ENCODE results near the gene IL17A.
"Not testable (repeated sequence)": the region's sequence is repeated elsewhere in the genome, so short reads cannot be mapped to it uniquely, and the experiment has no call there.

IL17A gene

DNA sequence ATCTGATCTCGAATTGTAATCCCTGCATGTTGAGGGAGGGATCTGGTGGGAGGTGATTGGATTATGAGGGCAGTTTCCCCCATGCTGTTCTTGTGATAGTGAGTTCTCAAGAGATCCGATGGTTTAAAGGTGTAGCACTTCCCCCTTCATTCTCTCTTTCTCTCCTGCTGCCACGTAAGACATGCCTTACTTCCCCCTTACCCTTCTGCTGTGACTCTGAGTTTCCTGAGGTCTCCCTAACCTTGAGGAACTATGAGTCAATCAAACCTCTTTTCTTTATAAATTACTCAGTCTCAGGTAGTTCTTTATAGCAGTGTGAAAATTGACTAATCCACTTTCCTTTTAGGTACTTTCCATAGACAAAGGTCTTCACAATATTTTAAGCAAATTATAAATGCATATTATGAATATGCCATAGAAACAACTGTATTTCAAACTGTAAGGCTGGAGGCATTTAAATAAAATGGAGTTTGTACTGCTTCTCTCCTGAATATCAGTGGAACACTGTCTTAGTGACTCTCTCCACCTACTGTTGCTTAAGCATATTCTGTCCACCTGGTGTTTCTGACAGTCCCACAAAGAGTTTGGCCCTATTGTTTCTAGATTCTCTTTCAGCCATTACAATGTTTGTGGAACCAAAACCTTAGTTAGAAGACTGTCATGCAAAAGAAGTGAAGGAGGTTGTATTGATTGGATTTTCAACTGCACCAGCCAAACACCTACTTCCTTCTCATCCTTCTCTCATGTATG lies 24.3 kb upstream of the IL17A start:
- no peak for DNase-seq
- in situ Hi-C loops (cut with MboI; ENCODE audit: low pct_unique_long_range_greater_than_20kb, low sequenced_read_pairs) = no loop called here

DNA sequence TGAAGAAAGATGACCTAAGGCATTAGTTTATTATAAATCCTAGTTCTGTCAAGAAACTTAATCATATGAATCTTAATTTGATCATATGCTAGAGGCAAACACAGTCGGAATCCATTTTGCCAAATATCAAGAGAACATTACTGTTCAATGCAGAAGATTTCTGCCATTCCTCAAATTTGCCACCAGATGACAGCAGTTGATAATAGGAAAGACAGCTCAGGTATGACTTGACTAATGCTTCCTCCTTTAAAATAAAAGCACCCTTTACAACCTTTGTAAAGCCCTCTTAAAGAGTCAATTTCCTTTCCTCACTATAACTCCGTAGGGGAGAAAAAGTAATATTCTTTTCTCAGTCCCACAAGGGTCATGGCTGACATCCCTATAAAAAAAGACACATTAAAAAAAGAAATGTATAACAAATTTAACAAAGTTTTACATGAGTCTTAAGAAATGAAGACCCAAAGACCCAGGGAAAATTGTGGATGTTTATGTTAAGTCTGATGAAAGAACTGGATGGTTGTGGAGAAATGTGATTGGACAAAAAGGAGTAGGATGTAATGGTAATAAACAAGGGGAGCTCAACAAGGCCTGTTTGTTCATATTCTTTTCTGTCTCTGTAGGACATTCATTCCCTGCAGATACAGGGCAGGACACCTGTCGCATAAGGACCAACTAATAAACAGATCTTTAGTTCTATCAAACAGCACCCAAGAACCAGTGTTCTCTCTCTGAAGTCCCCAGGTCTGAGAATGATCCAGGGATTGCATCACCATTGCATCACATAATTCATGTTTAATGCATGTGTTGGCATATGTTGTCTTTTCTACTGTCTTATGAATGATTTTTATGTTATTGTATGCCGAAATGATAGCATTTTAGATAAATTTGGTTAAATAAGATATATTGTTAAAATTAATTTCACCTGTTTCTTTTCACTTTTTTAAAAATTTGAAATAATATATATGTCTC lies 23.0 kb upstream of the IL17A start:
- peak; percentile 29 for DNase-seq
- in situ Hi-C loops (cut with MboI; ENCODE audit: low pct_unique_long_range_greater_than_20kb, low sequenced_read_pairs) = no loop called here

DNA sequence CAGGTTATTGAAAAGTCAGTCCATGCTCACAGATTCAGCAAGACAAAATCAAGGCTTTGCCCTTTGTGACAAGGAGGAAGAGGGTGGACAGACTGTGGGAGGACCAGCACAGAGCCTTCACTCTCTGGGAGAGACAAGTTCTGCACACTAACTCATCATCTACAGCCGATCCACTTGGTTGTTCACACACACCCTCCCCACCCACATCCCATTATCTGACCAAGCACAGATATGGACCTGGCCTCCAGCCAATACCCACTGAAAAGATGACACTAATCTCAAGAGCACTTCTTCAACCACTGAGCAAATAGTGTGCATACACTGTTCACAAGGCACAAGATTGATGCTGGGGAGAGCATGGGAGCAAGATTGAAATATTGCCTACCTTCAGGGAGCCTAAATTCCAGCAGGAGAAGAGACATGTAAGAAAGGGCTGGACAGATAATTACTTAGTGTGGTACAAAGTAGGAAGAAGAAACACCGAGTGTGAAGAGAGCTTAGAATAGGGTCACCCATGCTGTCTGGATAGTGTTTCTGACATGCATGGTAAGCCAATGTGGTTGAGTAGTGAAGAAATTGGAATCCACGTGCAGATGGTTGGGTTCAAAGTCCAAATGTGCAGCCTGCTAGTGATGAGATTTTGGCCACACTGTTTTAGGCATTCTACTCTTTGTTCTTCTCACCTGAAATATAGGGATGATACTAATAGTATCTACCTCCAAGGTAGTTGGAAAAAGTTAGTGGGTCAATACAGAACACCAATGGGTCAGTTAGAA lies 21.7 kb upstream of the IL17A start:
- in situ Hi-C loops (cut with MboI; ENCODE audit: low pct_unique_long_range_greater_than_20kb, low sequenced_read_pairs) = no loop called here
- DNase-seq = no peak

DNA sequence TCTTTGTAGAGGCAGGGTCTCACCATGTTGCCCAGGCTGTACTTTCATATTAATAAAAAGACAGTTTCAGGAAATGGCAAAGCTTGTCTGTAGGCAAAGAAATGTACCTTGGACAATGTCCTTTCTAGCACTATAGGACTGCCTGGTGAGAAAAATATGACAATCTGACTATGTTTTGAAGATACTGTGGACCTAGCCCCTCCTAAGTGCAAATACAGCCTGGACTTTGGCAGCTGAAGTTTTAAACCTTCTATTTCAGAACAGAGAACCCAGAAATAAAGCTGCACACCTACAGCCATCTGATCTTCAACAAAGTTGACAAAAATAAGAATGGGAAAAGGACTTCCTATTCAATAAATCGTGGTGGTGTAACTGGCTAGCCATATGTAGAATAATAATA lies 18.9 kb upstream of the IL17A start:
- DNase-seq = no peak
- in situ Hi-C loops (cut with MboI; ENCODE audit: low pct_unique_long_range_greater_than_20kb, low sequenced_read_pairs) = no loop called here

DNA sequence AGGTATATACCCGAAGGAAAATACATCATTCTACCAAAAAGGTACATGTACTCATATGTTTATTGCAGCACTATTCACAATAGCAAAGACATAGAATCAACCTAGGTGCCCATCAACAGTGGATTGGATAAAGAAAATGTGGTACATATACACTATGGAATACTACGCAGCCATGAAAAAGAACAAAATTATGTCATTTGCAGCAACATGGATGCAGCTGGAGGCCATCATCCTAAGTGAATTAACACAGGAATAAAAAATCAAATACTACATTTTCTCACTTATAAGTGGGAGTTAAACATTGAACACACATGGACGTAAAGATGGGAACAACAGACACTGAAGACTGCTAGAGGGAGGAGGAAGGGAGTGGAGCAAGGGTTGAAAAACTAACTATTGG lies 17.8 kb upstream of the IL17A start:
- in situ Hi-C loops (cut with MboI; ENCODE audit: low pct_unique_long_range_greater_than_20kb, low sequenced_read_pairs); DNase-seq: not testable (repeated sequence)

DNA sequence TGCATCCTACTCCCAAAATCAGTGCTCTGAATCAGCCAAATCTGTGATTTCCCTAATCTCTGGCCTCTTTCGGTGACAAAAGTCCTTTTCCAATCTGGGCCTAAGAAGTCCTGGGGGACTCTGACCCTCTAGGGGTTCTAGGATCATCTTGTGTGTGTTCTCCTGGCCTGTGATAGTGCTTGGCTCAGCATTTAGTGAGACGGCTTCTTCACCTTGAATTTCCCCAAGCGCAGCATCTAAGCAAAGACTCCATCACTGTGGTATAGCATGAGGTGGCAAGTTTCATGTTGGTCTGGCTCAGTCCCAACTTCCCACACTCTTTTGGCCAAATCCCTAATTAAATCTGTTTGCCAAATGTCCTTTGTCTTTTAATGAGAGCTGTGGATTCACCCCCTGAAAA lies 12.1 kb upstream of the IL17A start:
- in situ Hi-C loops (cut with MboI; ENCODE audit: low pct_unique_long_range_greater_than_20kb, low sequenced_read_pairs) = no loop called here
- no peak for DNase-seq

DNA sequence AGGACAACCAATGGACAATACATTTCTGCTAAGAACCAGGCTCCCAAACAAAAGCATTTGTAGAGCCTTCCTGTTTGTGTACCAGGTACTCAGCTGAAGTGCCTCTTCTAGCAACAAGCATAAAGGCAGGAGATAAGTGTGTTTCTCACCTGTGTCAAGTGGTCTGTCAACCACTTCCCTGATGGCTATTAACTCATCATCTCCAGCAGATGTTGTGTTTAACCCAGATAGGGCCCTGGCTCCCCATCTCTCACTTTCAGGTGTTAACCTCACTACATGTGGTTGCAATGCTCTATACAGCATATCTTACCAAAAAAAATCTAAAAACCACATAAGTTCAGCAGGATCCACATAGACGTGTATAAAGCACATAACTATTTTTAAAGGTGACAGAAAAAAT lies 9.6 kb upstream of the IL17A start:
- in situ Hi-C loops (cut with MboI; ENCODE audit: low pct_unique_long_range_greater_than_20kb, low sequenced_read_pairs) = no loop called here
- DNase-seq = no peak

DNA sequence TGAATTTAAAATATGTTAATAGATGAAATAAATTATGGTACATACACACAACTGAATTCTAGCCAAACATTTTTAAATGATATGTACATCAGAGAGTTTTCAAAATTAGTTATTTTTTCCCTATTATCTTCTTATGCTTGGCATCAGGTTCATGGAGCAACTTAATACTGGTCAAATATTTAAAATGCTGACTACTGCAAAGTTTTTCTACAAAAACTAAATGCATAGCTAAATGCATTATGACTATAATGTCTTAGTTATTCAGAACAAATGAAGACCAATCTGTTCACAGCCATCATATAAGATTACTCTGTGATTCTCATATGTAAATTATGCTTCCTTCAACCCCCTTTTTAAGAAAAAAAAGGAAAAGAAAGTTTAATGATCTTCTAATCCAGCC lies 8.2 kb upstream of the IL17A start:
- in situ Hi-C loops (cut with MboI; ENCODE audit: low pct_unique_long_range_greater_than_20kb, low sequenced_read_pairs) = no loop called here
- no peak for DNase-seq

DNA sequence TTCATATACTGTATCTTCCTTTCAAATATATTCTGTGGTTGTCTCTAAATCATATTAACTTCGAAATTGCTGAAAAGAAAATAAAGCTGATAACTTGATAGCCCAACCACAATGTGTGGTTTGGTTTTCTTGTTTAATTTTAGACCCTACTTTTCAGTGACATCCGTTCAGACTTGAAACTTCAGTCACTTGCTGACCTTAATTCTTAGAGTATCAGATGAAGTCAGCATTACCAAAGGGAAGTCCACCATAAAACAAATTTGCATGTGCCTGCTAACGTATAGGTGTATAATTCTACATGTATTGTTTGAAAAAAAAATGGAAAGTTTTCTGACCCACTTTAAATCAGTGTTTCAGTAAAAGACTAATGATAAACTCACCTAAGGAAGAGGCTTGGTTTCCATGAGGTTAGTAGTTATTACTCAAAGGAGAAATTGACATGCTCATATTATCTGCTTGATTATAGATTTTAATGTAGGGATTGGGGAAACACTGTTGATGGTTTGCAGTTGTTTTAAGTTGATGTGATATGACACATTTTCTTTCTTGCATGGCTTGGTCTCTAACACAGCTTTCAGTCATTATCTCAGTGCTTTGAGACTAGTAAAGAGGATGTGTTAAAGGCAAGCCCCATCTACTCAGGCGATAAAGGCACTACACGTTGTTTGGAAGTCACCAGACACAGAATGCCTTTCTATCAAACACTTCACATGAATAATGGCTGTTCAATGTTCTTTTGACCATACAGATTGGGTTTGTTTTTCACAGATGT lies 5.2 kb upstream of the IL17A start:
- in situ Hi-C loops (cut with MboI; ENCODE audit: low pct_unique_long_range_greater_than_20kb, low sequenced_read_pairs) = no loop called here
- no peak for DNase-seq

DNA sequence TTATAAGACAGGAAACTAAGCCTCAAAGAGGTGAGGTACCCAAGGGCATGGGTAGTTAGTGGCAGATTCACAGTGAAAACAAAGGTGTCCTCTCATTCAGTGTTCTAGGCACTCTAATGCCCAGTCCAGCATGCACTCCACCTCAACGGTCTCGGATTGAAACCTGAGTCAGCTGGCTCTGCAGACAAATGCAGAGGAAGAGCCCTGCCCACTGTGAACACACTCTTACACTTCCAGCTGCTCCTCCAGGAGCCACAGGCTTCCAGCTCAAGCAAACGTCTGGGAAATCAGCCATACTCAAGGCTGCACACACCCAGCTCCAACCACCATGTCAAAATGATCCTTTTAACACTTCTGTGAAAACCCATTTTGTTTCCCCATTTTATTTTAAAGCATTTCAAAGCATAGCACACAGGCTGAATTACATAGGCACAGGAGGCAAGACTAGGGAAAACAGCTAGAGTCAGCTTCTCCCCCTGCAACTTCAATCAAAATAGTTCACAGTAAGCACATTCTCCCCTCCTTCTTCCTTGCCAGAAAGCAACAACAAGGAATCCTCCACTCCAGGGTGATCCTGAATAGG lies 3.0 kb upstream of the IL17A start:
- no peak for DNase-seq
- in situ Hi-C loops (cut with MboI; ENCODE audit: low pct_unique_long_range_greater_than_20kb, low sequenced_read_pairs) = no loop called here

DNA sequence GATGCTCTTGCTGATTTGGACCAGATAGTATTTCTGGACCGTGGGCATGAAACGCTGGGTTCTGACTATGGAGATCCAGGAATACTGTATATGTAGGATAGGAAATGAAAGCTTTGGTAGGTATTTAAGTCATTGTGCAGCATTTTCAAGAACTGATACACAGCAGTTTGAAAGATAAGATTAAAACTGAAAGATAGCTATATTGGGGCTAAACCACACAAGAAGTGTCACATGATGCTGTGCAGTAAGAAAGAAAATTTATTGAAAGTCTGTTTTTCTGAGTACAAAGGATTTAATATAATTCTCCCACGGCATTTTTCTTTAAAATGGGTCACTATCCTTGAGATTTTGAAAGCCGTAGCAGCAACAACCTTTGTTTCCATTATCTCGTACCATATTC lies 305 bp downstream of the IL17A start:
- DNase-seq = no peak
- in situ Hi-C loops (cut with MboI; ENCODE audit: low pct_unique_long_range_greater_than_20kb, low sequenced_read_pairs) = no loop called here

DNA sequence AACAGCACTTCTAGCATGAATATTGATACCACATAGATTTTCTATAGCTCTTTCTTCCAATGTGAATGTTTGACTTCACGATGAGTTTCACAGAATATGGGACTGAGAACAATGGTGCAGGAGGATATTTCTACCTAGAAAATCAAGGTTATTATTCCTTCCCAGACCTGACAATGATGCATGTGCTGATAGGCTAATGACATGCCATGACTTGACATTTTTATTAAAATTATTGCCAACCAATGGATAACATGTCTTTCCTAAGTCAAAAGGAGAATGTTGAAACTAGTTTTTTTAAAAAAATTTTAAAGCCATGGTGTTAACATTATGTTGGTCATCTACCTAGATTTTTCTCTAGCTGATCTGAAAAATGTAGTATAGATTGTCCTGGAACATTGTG lies 923 bp downstream of the IL17A start:
- in situ Hi-C loops (cut with MboI; ENCODE audit: low pct_unique_long_range_greater_than_20kb, low sequenced_read_pairs) = no loop called here

DNA sequence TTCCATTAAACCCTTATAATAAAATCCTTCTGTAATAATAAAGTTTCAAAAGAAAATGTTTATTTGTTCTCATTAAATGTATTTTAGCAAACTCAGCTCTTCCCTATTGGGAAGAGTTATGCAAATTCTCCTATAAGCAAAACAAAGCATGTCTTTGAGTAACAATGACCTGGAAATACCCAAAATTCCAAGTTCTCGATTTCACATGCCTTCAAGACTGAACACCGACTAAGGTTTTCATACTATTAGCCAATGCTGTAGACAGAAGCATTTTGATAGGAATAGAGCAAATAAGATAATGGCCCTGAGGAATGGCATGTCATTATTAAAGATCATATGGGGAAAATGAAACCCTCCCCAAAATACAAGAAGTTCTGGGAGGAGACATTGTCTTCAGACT lies 3.8 kb downstream of the IL17A start:
- in situ Hi-C loops (cut with MboI; ENCODE audit: low pct_unique_long_range_greater_than_20kb, low sequenced_read_pairs) = no loop called here
- DNase-seq = no peak

More for the DNA sequence above, 923 bp downstream of the IL17A start:
- DNase-seq = no peak

DNA sequence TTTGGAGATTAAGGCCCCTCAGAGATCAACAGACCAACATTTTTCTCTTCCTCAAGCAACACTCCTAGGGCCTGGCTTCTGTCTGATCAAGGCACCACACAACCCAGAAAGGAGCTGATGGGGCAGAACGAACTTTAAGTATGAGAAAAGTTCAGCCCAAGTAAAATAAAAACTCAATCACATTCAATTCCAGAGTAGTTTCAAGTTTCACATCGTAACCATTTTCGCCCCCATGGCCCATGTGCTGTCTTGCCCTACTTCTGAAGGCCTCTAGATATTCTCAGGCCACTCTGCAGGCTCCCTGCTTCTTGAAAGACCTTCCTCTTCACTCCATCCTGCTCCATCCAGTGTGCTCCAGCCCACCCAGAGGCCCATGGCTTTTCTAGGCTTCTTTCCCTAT lies 4.2 kb downstream of the IL17A start:
- in situ Hi-C loops (cut with MboI; ENCODE audit: low pct_unique_long_range_greater_than_20kb, low sequenced_read_pairs) = no loop called here
- no peak for DNase-seq

DNA sequence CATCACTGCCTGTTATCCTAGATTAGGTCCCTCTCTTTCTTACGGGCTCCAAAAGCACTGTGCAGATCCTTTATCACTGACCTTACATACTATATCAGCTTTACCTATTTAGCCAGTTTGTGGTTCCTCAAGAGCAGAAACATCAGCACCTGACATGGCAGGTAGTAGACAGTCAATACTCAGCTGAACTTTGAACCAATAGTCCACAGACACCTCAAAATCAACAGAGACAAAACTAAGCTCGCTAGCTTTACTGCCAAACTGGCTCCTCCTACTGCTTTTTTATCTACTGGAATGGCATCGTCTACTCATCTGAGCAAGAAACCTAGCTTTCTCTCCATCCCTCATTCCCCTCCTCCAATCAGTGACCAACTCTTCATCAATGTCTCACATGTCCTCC lies 5.6 kb downstream of the IL17A start:
- in situ Hi-C loops (cut with MboI; ENCODE audit: low pct_unique_long_range_greater_than_20kb, low sequenced_read_pairs) = no loop called here
- no peak for DNase-seq

DNA sequence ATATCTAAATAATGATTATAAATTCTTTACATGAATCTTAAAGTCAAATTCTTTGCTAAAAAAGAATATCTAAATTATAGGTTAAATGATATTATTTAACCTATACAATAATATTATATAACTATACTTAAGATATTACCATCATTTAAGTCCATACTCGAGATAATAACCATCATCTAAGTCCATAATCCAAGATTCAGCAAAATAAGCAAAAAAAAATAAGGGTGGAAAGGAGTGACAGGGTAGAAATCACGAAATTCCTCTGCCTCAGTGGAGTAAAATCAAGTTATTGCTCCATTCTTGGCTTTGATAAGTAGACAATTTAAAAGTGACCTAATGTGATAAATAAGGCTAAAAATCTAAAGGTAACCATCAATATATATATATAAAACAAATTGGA lies 9.7 kb downstream of the IL17A start:
- in situ Hi-C loops (cut with MboI; ENCODE audit: low pct_unique_long_range_greater_than_20kb, low sequenced_read_pairs) = no loop called here
- DNase-seq = no peak

DNA sequence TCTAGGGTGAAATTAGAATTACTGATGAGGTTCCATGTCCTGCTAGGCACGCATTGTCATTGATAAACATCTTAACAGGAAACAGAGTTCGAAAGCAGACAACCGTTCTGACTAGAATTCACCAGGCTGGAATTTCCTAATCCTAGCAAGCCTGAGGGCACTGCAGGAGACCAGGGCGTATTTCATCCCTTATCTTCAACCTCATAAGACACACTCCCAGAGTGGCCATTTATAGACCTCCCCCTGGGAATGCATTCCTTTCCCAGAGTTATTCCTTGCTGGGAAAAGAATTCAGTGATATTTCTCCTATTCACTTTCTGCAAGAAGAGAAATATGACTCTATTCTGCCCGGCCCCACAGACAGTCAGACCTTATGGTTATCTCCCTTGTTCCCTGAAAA lies 13.9 kb downstream of the IL17A start:
- peak; percentile 3 for DNase-seq

DNA sequence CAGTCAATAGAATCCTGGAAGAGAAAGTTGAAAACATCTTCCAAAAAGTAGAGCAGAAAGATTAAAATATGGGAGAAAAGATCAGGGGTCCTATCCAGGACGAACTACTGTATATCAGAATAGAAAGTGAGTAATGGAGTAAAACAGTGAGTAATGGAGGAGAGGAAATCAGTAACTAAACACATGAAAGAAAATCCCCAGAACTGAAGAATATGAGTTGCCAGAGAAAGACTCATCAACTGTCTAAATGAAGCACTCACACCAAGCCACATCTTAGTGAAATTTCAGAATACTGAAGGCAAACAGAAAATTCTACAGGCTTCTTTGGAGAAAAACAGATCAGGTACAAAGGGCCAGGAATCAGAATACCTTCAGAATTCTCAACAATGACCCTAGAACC lies 14.9 kb downstream of the IL17A start:
- in situ Hi-C loops (cut with MboI; ENCODE audit: low pct_unique_long_range_greater_than_20kb, low sequenced_read_pairs) = no loop called here
- DNase-seq = no peak

More for the DNA sequence above, 13.9 kb downstream of the IL17A start:
- in situ Hi-C loops (cut with MboI; ENCODE audit: low pct_unique_long_range_greater_than_20kb, low sequenced_read_pairs) = not testable (repeated sequence)

DNA sequence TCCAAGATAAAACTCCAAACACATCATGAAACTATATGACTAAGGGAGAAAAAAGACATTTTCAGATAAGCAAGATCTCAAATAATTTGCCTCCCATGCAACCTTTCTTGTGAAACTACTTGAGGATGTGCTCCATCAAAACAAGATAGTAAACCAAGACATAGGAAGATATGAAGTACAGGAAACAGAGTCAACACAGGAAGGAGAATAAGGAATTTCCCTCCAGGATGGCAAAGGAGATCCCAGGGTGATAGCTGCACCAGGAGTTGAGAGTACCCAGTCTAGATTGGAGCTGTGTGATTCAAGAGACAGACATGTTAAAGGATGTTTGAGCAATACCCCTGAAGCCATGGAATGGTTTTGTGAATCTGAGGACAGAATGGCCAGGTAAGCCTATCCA lies 15.3 kb downstream of the IL17A start:
- in situ Hi-C loops (cut with MboI; ENCODE audit: low pct_unique_long_range_greater_than_20kb, low sequenced_read_pairs) = no loop called here

More for the DNA sequence above, 15.3 kb downstream of the IL17A start:
- DNase-seq = no peak
